HG02943 (cell line): Measurements from ENCODE around the gene KLHL17.

Experiments used
- ATAC-seq: cut with Tn5 transposase; IDR thresholded peaks from one replicate; pipeline ENCODE4 v1.9.1; 2021; ENCODE audit warnings: mild to moderate bottlenecking, low read depth, moderate library complexity; ENCODE audit not compliant: unreplicated experiment

KLHL17 gene

GRCh38 chr1:947958-948357, 12.4 kb upstream of the KLHL17 start:
- no peak for ATAC-seq

GRCh38 chr1:950268-950667, 10.1 kb upstream of the KLHL17 start:
- ATAC-seq, result no peak

GRCh38 chr1:950881-951280, 9.5 kb upstream of the KLHL17 start:
- no peak for ATAC-seq

GRCh38 chr1:951364-951763, 9.0 kb upstream of the KLHL17 start:
- ATAC-seq, result no peak

- no peak for ATAC-seq
These were observed 8.2 kb upstream of the KLHL17 start for GRCh38 chr1:952201-952600.

- no peak for ATAC-seq
These were observed 7.8 kb upstream of the KLHL17 start for GRCh38 chr1:952603-953002.

GRCh38 chr1:953524-954320, 6.7 kb upstream of the KLHL17 start:
- no peak for ATAC-seq

- ATAC-seq, result no peak
These were observed 5.5 kb upstream of the KLHL17 start for GRCh38 chr1:954927-955326.

- ATAC-seq, result no peak
These were observed 4.9 kb upstream of the KLHL17 start for GRCh38 chr1:955474-955873.

GRCh38 chr1:956636-957035, 3.7 kb upstream of the KLHL17 start:
- no peak for ATAC-seq

GRCh38 chr1:958823-959730, 1.3 kb upstream of the KLHL17 start, which contains the start of gene NOC2L:
Gene NOC2L (minus strand): TSS chr1:959256. CDS start chr1:959240, 16 bp downstream.
- peak; percentile 62 for ATAC-seq

- ATAC-seq, result no peak
These were observed 537 bp upstream of the KLHL17 start for GRCh38 chr1:959731-960362.

GRCh38 chr1:961132-961669, 817 bp downstream of the KLHL17 start:
- ATAC-seq, result no peak

GRCh38 chr1:962381-963300, 2.3 kb downstream of the KLHL17 start:
- ATAC-seq, result no peak

GRCh38 chr1:963301-963651, 2.9 kb downstream of the KLHL17 start:
- no peak for ATAC-seq

- ATAC-seq, result no peak
These were observed 3.6 kb downstream of the KLHL17 start for GRCh38 chr1:963746-964525.

GRCh38 chr1:964691-965525, 4.5 kb downstream of the KLHL17 start:
- ATAC-seq, result no peak

- no peak for ATAC-seq
These were observed 5.2 kb downstream of the KLHL17 start for GRCh38 chr1:965526-966134.
